Activated CD8-positive, alpha-beta memory T cell treated with anti-CD3 and anti-CD28 coated beads for 1 hour (primary cell): ENCODE results near the gene TMEM127.

Source experiments
- DNase-seq, 2 donors: peaks; one replicate each; pipeline ENCODE4 v3.0.0-alpha.2; 2020; ENCODE audit warnings: low read depth in 1 of 2; ENCODE audit errors: extremely low read depth in 1 of 2

TMEM127 gene

GRCh38 chr2:96208143-96209010 is 57.4 kb downstream of the TMEM127 start, which contains the start of gene STARD7:
TSS of gene STARD7 (minus strand) at chr2:96208827. CDS start at chr2:96208434, 393 bp downstream.
- peak; percentile 86 to 95 for DNase-seq

- no peak for DNase-seq
Measured at GRCh38 chr2:96207774-96208142, 58.0 kb downstream of the TMEM127 start.

- DNase-seq, result no peak
Measured at GRCh38 chr2:96207073-96207773, 58.6 kb downstream of the TMEM127 start.

- DNase-seq, result no peak
Measured at GRCh38 chr2:96205888-96206287, 59.9 kb downstream of the TMEM127 start.

- DNase-seq, result no peak
Measured at GRCh38 chr2:96204836-96205624, 60.8 kb downstream of the TMEM127 start.

GRCh38 chr2:96203130-96204028 is 62.4 kb downstream of the TMEM127 start:
- no peak for DNase-seq

- DNase-seq, result no peak
Measured at GRCh38 chr2:96202152-96202854, 63.5 kb downstream of the TMEM127 start.

- DNase-seq, result no peak
Measured at GRCh38 chr2:96201338-96201737, 64.5 kb downstream of the TMEM127 start.

- DNase-seq, result no peak
Measured at GRCh38 chr2:96198921-96199320, 66.9 kb downstream of the TMEM127 start.
